ENCODE data around the gene IQCM.

IQCM gene

GRCh38 chr4:149801416-149801815, 14.2 kb downstream of the IQCM start:
- POLR2A ChIA-PET = no interaction called here
- Histone ChIP-seq H3K4me1 (ENCODE audit: control insufficient read depth, insufficient read depth, low read length) (no peaks in the 10 kb centered on the region), H3K9me3 (ENCODE audit: control insufficient read depth, insufficient read depth, low read depth, low read length) (no peaks in the 10 kb centered on the region), H3K36me3 (ENCODE audit: control insufficient read depth in 2 of 2, insufficient read depth in 1 of 2, low read length in 2 of 2) (no peaks in the 10 kb centered on the region), H3K4me3 (ENCODE audit: low read depth, low read length) (no peak overlapping the region), H3K27ac (ENCODE audit: extremely low read depth, low read depth, low read length) (no peak overlapping the region)
- TF ChIP-seq ZNF664 (tag by site-specific recombination; IDR thresholded peaks at IDR 0.05) (no peak), ZIC2 (tag by site-specific recombination; IDR thresholded peaks at IDR 0.05) (no peak), BCL11A (tag by site-specific recombination; IDR thresholded peaks at IDR 0.05; ENCODE audit: low read depth) (no peak), ZNF561 (tag by site-specific recombination; IDR thresholded peaks at IDR 0.05; ENCODE audit: borderline replicate concordance) (no peak), ZNF658 (tag by site-specific recombination; IDR thresholded peaks at IDR 0.05) (no peak), ZNF248 (tag by site-specific recombination; IDR thresholded peaks at IDR 0.05) (no peak), ZBTB21 (tag by site-specific recombination; IDR thresholded peaks at IDR 0.05) (no peak), ZNF280C (tag by site-specific recombination; IDR thresholded peaks at IDR 0.05) (no peak), ZNF324 (tag by site-specific recombination; IDR thresholded peaks at IDR 0.05) (no peak), ZNF792 (tag by site-specific recombination; IDR thresholded peaks at IDR 0.05) (no peak), SP3 (tag by site-specific recombination; IDR thresholded peaks at IDR 0.05) (no peak), ZBTB48 (tag by site-specific recombination; IDR thresholded peaks at IDR 0.05) (no peak), ZNF626 (tag by site-specific recombination; IDR thresholded peaks at IDR 0.05) (no peak)
- CTCF ChIA-PET = interaction anchor here (0.6 kb wide), 1 partner anchor 96 kb away, joined by 3 read pairs; no protein-coding TSS in a partner anchor

DNA sequence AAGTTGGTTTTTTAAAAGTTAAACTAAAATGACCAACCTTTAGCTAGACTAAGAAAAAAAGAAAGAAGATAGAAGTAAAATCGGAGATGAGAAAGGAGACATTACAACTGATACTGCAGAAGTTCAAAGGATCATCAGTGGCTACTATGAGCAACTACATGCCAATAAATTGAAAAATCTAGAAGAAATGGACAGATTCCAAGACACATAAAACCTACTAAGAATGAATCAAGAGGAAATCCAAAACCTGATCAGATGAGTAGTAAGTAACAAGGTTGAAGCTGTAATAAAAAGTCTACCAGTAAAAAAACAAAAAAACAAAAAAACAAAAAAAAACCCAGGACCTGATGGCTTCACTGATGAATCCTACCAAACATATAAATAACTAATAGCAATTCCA, 16.1 kb downstream of the IQCM start:
- POLR2A ChIA-PET = interaction anchor here (0.9 kb wide), 1 partner anchor 89 kb away, joined by 3 read pairs; no protein-coding TSS in a partner anchor
- Histone ChIP-seq H3K4me1 (ENCODE audit: control insufficient read depth, insufficient read depth, low read length) (no peaks in the 10 kb centered on the region), H3K4me3 (ENCODE audit: low read depth, low read length) (no peak overlapping the region), H3K27ac (ENCODE audit: extremely low read depth, low read depth, low read length) (no peak overlapping the region), H3K36me3 (ENCODE audit: control insufficient read depth in 2 of 2, insufficient read depth in 1 of 2, low read length in 2 of 2) (no peaks in the 10 kb centered on the region), H3K9me3 (ENCODE audit: control insufficient read depth, insufficient read depth, low read depth, low read length) (no peaks in the 10 kb centered on the region)
- TF ChIP-seq KLF8 (tag by site-specific recombination; IDR thresholded peaks at IDR 0.05) = no peak
- CTCF ChIA-PET = no interaction called here

DNA sequence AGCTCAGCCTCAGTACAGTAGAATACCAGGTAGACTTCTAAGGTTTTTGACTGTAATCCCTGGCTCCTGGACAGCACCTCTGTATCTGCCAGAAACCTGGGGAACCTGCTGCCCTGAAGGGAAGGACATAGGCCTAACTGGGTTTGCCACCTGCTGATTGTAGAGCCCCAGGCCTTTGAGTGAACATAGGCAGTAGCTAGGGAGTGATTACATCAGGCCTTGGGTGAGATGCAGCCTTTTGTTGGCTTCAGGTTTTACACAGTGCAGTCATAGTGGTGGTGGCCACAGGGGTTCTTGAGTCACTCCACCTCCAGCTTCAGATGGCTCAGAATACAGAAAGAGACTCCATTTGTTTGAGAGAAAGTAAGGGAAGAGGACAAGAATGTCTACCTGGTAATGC, 19.3 kb downstream of the IQCM start:
- TF ChIP-seq ZNF488 (tag by site-specific recombination; IDR thresholded peaks at IDR 0.05) = no peak
- TF ChIP-seq TCF7L2 (IDR thresholded peaks at IDR 0.05; ENCODE audit: borderline replicate concordance, low read depth, low read length) = no peak
- no peak for TF ChIP-seq ZNF521 (tag by site-specific recombination; IDR thresholded peaks at IDR 0.05)
- no peak for TF ChIP-seq ZBTB1 (tag by site-specific recombination; IDR thresholded peaks at IDR 0.05)
- TF ChIP-seq, protein P1, sequence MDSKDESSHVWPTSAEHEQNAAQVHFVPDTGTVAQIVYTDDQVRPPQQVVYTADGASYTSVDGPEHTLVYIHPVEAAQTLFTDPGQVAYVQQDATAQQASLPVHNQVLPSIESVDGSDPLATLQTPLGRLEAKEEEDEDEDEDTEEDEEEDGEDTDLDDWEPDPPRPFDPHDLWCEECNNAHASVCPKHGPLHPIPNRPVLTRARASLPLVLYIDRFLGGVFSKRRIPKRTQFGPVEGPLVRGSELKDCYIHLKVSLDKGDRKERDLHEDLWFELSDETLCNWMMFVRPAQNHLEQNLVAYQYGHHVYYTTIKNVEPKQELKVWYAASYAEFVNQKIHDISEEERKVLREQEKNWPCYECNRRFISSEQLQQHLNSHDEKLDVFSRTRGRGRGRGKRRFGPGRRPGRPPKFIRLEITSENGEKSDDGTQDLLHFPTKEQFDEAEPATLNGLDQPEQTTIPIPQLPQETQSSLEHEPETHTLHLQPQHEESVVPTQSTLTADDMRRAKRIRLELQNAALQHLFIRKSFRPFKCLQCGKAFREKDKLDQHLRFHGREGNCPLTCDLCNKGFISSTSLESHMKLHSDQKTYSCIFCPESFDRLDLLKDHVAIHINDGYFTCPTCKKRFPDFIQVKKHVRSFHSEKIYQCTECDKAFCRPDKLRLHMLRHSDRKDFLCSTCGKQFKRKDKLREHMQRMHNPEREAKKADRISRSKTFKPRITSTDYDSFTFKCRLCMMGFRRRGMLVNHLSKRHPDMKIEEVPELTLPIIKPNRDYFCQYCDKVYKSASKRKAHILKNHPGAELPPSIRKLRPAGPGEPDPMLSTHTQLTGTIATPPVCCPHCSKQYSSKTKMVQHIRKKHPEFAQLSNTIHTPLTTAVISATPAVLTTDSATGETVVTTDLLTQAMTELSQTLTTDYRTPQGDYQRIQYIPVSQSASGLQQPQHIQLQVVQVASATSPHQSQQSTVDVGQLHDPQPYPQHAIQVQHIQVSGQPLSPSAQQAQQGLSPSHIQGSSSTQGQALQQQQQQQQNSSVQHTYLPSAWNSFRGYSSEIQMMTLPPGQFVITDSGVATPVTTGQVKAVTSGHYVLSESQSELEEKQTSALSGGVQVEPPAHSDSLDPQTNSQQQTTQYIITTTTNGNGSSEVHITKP (tag by site-specific recombination; IDR thresholded peaks at IDR 0.05) = no peak
- no peak for TF ChIP-seq ZNF449 (tag by site-specific recombination; IDR thresholded peaks at IDR 0.05)
- TF ChIP-seq KLF17 (tag by site-specific recombination; IDR thresholded peaks at IDR 0.05) = no peak
- no peak for TF ChIP-seq SCRT2 (tag by site-specific recombination; IDR thresholded peaks at IDR 0.05)
- no peak for TF ChIP-seq ZNF311 (tag by site-specific recombination; IDR thresholded peaks at IDR 0.05; ENCODE audit: borderline replicate concordance)
- TF ChIP-seq ZNF324 (tag by site-specific recombination; IDR thresholded peaks at IDR 0.05) = no peak
- TF ChIP-seq, protein P2, sequence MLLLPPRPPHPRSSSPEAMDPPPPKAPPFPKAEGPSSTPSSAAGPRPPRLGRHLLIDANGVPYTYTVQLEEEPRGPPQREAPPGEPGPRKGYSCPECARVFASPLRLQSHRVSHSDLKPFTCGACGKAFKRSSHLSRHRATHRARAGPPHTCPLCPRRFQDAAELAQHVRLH (tag by site-specific recombination; IDR thresholded peaks at IDR 0.05) = no peak
- H3K27ac ChIP-seq (ENCODE audit: extremely low read depth, low read depth, low read length) = no peak overlapping the region
- no peaks in the 10 kb centered on the region for H3K9me3 ChIP-seq (ENCODE audit: control insufficient read depth, insufficient read depth, low read depth, low read length)
- no peaks in the 10 kb centered on the region for H3K4me1 ChIP-seq (ENCODE audit: control insufficient read depth, insufficient read depth, low read length)
- H3K36me3 ChIP-seq (ENCODE audit: control insufficient read depth in 2 of 2, insufficient read depth in 1 of 2, low read length in 2 of 2) = no peaks in the 10 kb centered on the region
- POLR2A ChIA-PET = no interaction called here
- CTCF ChIA-PET = no interaction called here
- H3K4me3 ChIP-seq (ENCODE audit: low read depth, low read length) = no peak overlapping the region
